IMR-90 (cell line): ENCODE data around the gene C15orf62. TPM values are rescaled to one million over a fixed set of nuclear protein-coding genes. Genes with fewer than 3 reads are reported as not detected.

ENCODE experiments used
- ATAC-seq: fragments of 200-7000 bp; cut with Tn5 transposase; 2 replicates; pipeline ENCODE4 v1.9.1; 2020; ENCODE audit warnings: low read depth, mild to moderate bottlenecking, moderate library complexity
- BruUV-seq: library from RNA; stranded (reverse); fragments of 400-500 nt; replicated peaks from 2 replicates; lab custom pipeline; 2021; lab: Mats Ljungman, UMichigan
- CTCF ChIA-PET: fragments of 300-600 bp; formaldehyde crosslinking; extraction: SDS; loops from one replicate; lab custom pipeline; 2021; ENCODE audit warnings: antibody characterized with exemption; lab: Yijun Ruan, JAX
- POLR2A ChIA-PET: fragments of 300-600 bp; sonication (Branson Sonifier 250); formaldehyde crosslinking; loops from one replicate; lab custom pipeline; 2022; ENCODE audit warnings: antibody characterized with exemption; ENCODE audit not compliant: unreplicated experiment; lab: Charles Lee
- DNase-seq: peaks from one replicate; pipeline ENCODE4 v3.0.0; 2013
- H2AFZ ChIP-seq: replicated peaks from 2 replicates; pipeline ENCODE3; 2013; ENCODE audit warnings: low read length, mild to moderate bottlenecking; ENCODE audit not compliant: poor library complexity
- H2AK5ac ChIP-seq: 2 replicates; pipeline ENCODE4 v1.6.1; 2013; ENCODE audit warnings: low read depth, low read length, inconsistent platforms
- H2AK9ac ChIP-seq: replicated peaks from 2 replicates; pipeline ENCODE3; 2013; ENCODE audit warnings: mild to moderate bottlenecking, low read depth, low read length, moderate library complexity; ENCODE audit not compliant: poor library complexity
- H2BK120ac ChIP-seq: 2 replicates; pipeline ENCODE4 v1.6.1; 2013; ENCODE audit warnings: low read depth, low read length, inconsistent platforms
- H2BK15ac ChIP-seq: 3 replicates; pipeline ENCODE4 v1.6.1; 2013; ENCODE audit warnings: low read depth, low read length, inconsistent platforms
- H2BK20ac ChIP-seq: 2 replicates; pipeline ENCODE4 v1.6.1; 2013; ENCODE audit warnings: low read depth, mild to moderate bottlenecking, inconsistent platforms, low read length, moderate library complexity
- H2BK5ac ChIP-seq: 2 replicates; pipeline ENCODE4 v1.6.1; 2013; ENCODE audit warnings: mild to moderate bottlenecking, low read depth, low read length, inconsistent platforms; ENCODE audit not compliant: poor library complexity, severe bottlenecking
- H3K14ac ChIP-seq: replicated peaks from 2 replicates; pipeline ENCODE4 v1.6.1; 2013; ENCODE audit warnings: low read depth, low read length, inconsistent platforms
- H3K18ac ChIP-seq: 2 replicates; pipeline ENCODE4 v1.6.1; 2013; ENCODE audit warnings: low read depth, low read length, control low read depth
- H3K23ac ChIP-seq: 2 replicates; pipeline ENCODE4 v1.6.1; 2013; ENCODE audit warnings: low read depth, low read length, inconsistent platforms
- H3K27ac ChIP-seq: 2 replicates; pipeline ENCODE4 v1.5.1; 2013; ENCODE audit warnings: mild to moderate bottlenecking, control low read depth, low read length; ENCODE audit not compliant: insufficient read depth
- H3K27me3 ChIP-seq: 2 replicates; pipeline ENCODE4 v1.6.1; 2013; ENCODE audit warnings: low read length; ENCODE audit not compliant: control insufficient read depth, insufficient read depth
- H3K36me3 ChIP-seq: 2 replicates; pipeline ENCODE4 v1.6.1; 2013; ENCODE audit warnings: low read length, mixed read lengths; ENCODE audit not compliant: control insufficient read depth, insufficient read depth
- H3K4ac ChIP-seq: 2 replicates; pipeline ENCODE4 v1.6.1; 2013; ENCODE audit warnings: low read depth, low read length, inconsistent platforms
- H3K4me1 ChIP-seq: 2 replicates; pipeline ENCODE4 v1.6.1; 2013; ENCODE audit warnings: low read length, mixed read lengths; ENCODE audit not compliant: control insufficient read depth, insufficient read depth
- H3K4me2 ChIP-seq: 2 replicates; pipeline ENCODE4 v1.6.1; 2013; ENCODE audit warnings: low read depth, mild to moderate bottlenecking, control low read depth, low read length, moderate library complexity
- H3K4me3 ChIP-seq: 2 replicates; pipeline ENCODE4 v1.5.1; 2013; ENCODE audit warnings: low read depth, mild to moderate bottlenecking, control low read depth, low read length, moderate library complexity; ENCODE audit not compliant: insufficient read depth
- H3K56ac ChIP-seq: 2 replicates; pipeline ENCODE4 v1.6.1; 2013; ENCODE audit warnings: low read length, inconsistent platforms; ENCODE audit not compliant: insufficient read depth; ENCODE audit errors: extremely low read depth
- H3K79me1 ChIP-seq, 2 experiments: 2 replicates each; pipeline ENCODE4 v1.6.1; 2013; ENCODE audit warnings: low read length in 2 of 2, inconsistent platforms in 1 of 2, low read depth in 1 of 2
- H3K9ac ChIP-seq: 2 replicates; pipeline ENCODE4 v1.6.1; 2013; ENCODE audit warnings: low read depth, low read length, control low read depth
- H3K9me1 ChIP-seq: 2 replicates; pipeline ENCODE4 v1.6.1; 2013; ENCODE audit warnings: low read length, inconsistent platforms; ENCODE audit not compliant: insufficient read depth
- H3K9me3 ChIP-seq: 2 replicates; pipeline ENCODE4 v1.6.1; 2013; ENCODE audit warnings: low read length; ENCODE audit not compliant: control insufficient read depth, insufficient read depth
- H4K20me1 ChIP-seq: 2 replicates; pipeline ENCODE4 v1.6.1; 2013; ENCODE audit warnings: low read length, inconsistent platforms; ENCODE audit not compliant: insufficient read depth
- H4K5ac ChIP-seq: 2 replicates; pipeline ENCODE4 v1.6.1; 2013; ENCODE audit warnings: mild to moderate bottlenecking, low read depth, low read length, control low read depth
- H4K8ac ChIP-seq, 2 experiments: 2 replicates each; pipeline ENCODE4 v1.6.1; 2013; ENCODE audit warnings: low read depth in 2 of 2, low read length in 2 of 2, control low read depth in 1 of 2, inconsistent platforms in 1 of 2
- H4K91ac ChIP-seq: 2 replicates; pipeline ENCODE4 v1.6.1; 2013; ENCODE audit warnings: low read depth, low read length, inconsistent platforms; ENCODE audit not compliant: insufficient read depth
- BHLHE40 ChIP-seq: fragments of 150-350 bp; IDR thresholded peaks from 2 replicates; pipeline ENCODE4 v1.6.1; 2016; ENCODE audit warnings: mild to moderate bottlenecking, low read depth, low read length
- CEBPB ChIP-seq: IDR thresholded peaks from 2 replicates; pipeline ENCODE4 v1.6.1; 2012; ENCODE audit warnings: low read depth, low read length, improper control_type of control experiment
- CHD1 ChIP-seq: IDR thresholded peaks from 2 replicates; pipeline ENCODE4 v1.6.1; 2012; ENCODE audit warnings: low read depth, low read length, improper control_type of control experiment
- CTCF ChIP-seq: conservative IDR thresholded peaks from 2 replicates; pipeline ENCODE4 v1.5.1; 2012; ENCODE audit warnings: mild to moderate bottlenecking, low read depth, low read length, improper control_type of control experiment
- FOS ChIP-seq: fragments of 150-350 bp; IDR thresholded peaks from 2 replicates; pipeline ENCODE4 v1.6.1; 2016; ENCODE audit warnings: low read depth, low read length
- MAFK ChIP-seq: IDR thresholded peaks from 2 replicates; pipeline ENCODE4 v1.6.1; 2012; ENCODE audit warnings: low read depth, low read length, improper control_type of control experiment
- MAZ ChIP-seq: IDR thresholded peaks from 2 replicates; pipeline ENCODE4 v1.6.1; 2012; ENCODE audit warnings: low read depth, mild to moderate bottlenecking, low read length, improper control_type of control experiment, moderate library complexity, borderline replicate concordance
- MXI1 ChIP-seq: IDR thresholded peaks from 2 replicates; pipeline ENCODE4 v1.6.1; 2012; ENCODE audit warnings: low read depth, mild to moderate bottlenecking, low read length, moderate library complexity, borderline replicate concordance
- NFE2L2 ChIP-seq: fragments of 150-350 bp; IDR thresholded peaks from 2 replicates; pipeline ENCODE4 v1.6.1; 2016; ENCODE audit warnings: low read depth, mild to moderate bottlenecking, low read length
- POLR2A ChIP-seq: IDR thresholded peaks from 2 replicates; pipeline ENCODE4 v1.6.1; 2012; ENCODE audit warnings: mild to moderate bottlenecking, low read depth, low read length
- RCOR1 ChIP-seq: IDR thresholded peaks from 2 replicates; pipeline ENCODE4 v1.6.1; 2012; ENCODE audit warnings: mild to moderate bottlenecking, low read length, improper control_type of control experiment; ENCODE audit not compliant: insufficient replicate concordance
- RFX5 ChIP-seq: IDR thresholded peaks from 2 replicates; pipeline ENCODE4 v1.8.0; 2012; ENCODE audit warnings: low read depth, mild to moderate bottlenecking, low read length, moderate library complexity
- SMC3 ChIP-seq: fragments of 150-350 bp; IDR thresholded peaks from 2 replicates; pipeline ENCODE4 v1.6.1; 2016; ENCODE audit warnings: low read depth, mild to moderate bottlenecking, antibody characterized with exemption, low read length, moderate library complexity
- WGBS, 2 experiments: methylation state at CpG; one replicate each; pipeline versions ENCODE4 v1.1.5 to v1.1.7; 2013; ENCODE audit warnings: missing lambda C conversion rate in 2 of 2; ENCODE audit not compliant: insufficient read length in 1 of 2; ENCODE audit errors: extremely low coverage in 2 of 2; 5-methylcytosine and 5-hydroxymethylcytosine counted together
- dilution Hi-C: fragments of 300-500 bp; cut with HindIII; formaldehyde crosslinking; loops from one replicate; pipeline ENCODE4 v1.14.3; 2018; ENCODE audit warnings: low sequenced_read_pairs; ENCODE audit not compliant: unreplicated experiment
- in situ Hi-C: fragments of 300-500 bp; cut with MboI; formaldehyde crosslinking; loops from 3 replicates; pipeline ENCODE4 v1.14.3; 2019; ENCODE audit warnings: low sequenced_read_pairs, inconsistent platforms, mixed read lengths
- intact Hi-C: fragments of 100-400 bp; cut with micrococcal nuclease; formaldehyde crosslinking; loops from 2 replicates; pipeline ENCODE4 v1.10.0; 2022
- polyA plus RNA-seq, 3 experiments: library from polyadenylated mRNA; depleted of rRNA; stranded (reverse); fragments of >200 nt; gene quantifications; 2 replicates each; pipeline ENCODE4 v1.2.3, GENCODE V29; 2012; ENCODE audit warnings: low replicate concordance in 1 of 3
- total RNA-seq: library from RNA; depleted of rRNA; stranded (reverse); fragments of >200 nt; gene quantifications from 2 replicates; pipeline ENCODE4 v1.2.3, GENCODE V29; 2012
- TF ChIP-seq, protein P1 (sequence below): fragments of 150-350 bp; IDR thresholded peaks from 2 replicates; pipeline ENCODE4 v1.6.1; 2016; ENCODE audit warnings: low read depth, mild to moderate bottlenecking, low read length, moderate library complexity, borderline replicate concordance
- TF ChIP-seq, protein P2 (sequence below): fragments of 150-350 bp; IDR thresholded peaks from 2 replicates; pipeline ENCODE4 v1.6.1; 2017; ENCODE audit warnings: mild to moderate bottlenecking, antibody characterized with exemption, low read length, low read depth

The C15orf62 gene
- total and polyA plus RNA-seq, 2 of the 4 experiments (the other 2 are of a cell fraction), result not detected

DNA sequence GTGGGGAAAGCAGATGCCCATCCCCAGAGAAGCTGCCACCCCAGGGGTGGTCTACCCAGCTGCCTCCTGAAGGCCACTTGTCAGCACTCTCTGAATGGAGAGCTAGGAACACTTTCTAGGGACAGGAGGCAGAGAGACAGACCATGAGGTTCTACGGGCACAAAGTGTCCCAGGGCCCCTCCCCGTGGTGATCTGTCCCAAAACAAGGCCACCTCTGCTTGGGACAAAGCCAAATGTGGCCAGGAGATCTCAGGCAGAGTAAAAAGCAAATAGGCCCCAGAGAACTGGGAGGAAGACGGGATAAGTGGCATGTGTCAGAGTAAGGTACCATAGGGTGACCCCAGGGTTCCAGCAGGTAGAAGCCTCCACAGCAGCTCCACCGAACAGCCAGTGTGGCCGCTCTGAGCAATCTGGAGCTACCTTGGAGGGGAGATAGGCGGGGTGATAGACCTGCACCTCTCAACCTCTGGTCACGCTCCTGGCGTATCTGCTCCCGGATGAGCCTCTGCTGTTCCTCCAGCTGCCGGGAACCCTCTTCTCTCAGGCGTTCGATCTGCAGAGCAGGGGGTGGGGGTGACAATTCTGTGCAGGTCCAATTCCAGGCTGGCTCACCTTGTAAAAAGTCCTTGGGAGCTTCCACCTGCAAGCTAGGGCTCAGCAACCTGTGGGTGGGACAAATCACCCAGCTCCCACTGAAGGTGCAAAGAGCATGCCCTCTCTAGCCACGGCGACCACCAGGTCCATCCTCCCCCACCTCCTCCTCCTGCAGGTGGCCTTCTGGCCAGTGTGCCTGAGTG, 6.2 kb downstream of the C15orf62 start:
- in situ Hi-C loops, result no loop called here
- TF ChIP-seq, protein P1, sequence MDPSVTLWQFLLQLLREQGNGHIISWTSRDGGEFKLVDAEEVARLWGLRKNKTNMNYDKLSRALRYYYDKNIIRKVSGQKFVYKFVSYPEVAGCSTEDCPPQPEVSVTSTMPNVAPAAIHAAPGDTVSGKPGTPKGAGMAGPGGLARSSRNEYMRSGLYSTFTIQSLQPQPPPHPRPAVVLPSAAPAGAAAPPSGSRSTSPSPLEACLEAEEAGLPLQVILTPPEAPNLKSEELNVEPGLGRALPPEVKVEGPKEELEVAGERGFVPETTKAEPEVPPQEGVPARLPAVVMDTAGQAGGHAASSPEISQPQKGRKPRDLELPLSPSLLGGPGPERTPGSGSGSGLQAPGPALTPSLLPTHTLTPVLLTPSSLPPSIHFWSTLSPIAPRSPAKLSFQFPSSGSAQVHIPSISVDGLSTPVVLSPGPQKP, result no peak
- TF ChIP-seq MAFK, result no peak
- TF ChIP-seq BHLHE40, result no peak
- no peak for TF ChIP-seq POLR2A
- no peak for TF ChIP-seq FOS
- TF ChIP-seq RCOR1, result no peak
- TF ChIP-seq MAZ, result no peak
- TF ChIP-seq CTCF, result no peak
- TF ChIP-seq MXI1, result no peak
- TF ChIP-seq NFE2L2, result no peak
- TF ChIP-seq CEBPB, result no peak
- no peak for TF ChIP-seq CHD1
- no peak for TF ChIP-seq SMC3
- TF ChIP-seq, protein P2, sequence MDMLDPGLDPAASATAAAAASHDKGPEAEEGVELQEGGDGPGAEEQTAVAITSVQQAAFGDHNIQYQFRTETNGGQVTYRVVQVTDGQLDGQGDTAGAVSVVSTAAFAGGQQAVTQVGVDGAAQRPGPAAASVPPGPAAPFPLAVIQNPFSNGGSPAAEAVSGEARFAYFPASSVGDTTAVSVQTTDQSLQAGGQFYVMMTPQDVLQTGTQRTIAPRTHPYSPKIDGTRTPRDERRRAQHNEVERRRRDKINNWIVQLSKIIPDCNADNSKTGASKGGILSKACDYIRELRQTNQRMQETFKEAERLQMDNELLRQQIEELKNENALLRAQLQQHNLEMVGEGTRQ, result no peak
- TF ChIP-seq RFX5, result no peak

More for the DNA sequence above, 6.2 kb downstream of the C15orf62 start:
- Histone ChIP-seq H3K4me1 (no peaks in the 10 kb centered on the region), H2AK9ac (no peak overlapping the region), H4K91ac (no peak overlapping the region), H2BK20ac (no peak overlapping the region), H3K4me3 (no peak overlapping the region), H3K56ac (no peak overlapping the region), H4K8ac (no peak overlapping the region), H2AK5ac (no peak overlapping the region), H4K5ac (no peak overlapping the region), H2BK5ac (no peak overlapping the region), H3K18ac (no peak overlapping the region), H3K79me1 (peaks cover 0 to 7% of the 10 kb centered on the region in 2 experiments; a peak in 1 of 4 replicates), H2BK120ac (no peak overlapping the region), H3K9me3 (no peaks in the 10 kb centered on the region), H3K27me3 (no peaks in the 10 kb centered on the region), H3K23ac (no peak overlapping the region), H3K36me3 (peaks cover 62% of the 10 kb centered on the region), H3K9ac (no peak overlapping the region), H3K4me2 (no peak overlapping the region), H3K4ac (no peak overlapping the region), H3K27ac (no peak overlapping the region), H2AFZ (no peak overlapping the region), H3K14ac (no peak overlapping the region), H4K20me1 (peaks cover 3% of the 10 kb centered on the region; the same call in 1 of the 2 replicates), H2BK15ac (no peak overlapping the region), H3K9me1 (no peaks in the 10 kb centered on the region)
- no peak for ATAC-seq
- dilution Hi-C loops, result no loop called here
- CTCF ChIA-PET, result no interaction called here
- WGBS, 2 experiments, result 100% methylated on average over 5 of the region's 14 CpGs; no CpG with 5 or more reads in 1 of the 2 experiments
- DNase-seq, result no peak
- intact Hi-C loops, result no loop called here
- POLR2A ChIA-PET, result no interaction called here
- no TSS peak for BruUV-seq
